T-cell (primary cell): ENCODE measurements around the gene TMPRSS9. TPM values are rescaled to one million over a fixed set of nuclear protein-coding genes. Genes with fewer than 3 reads are reported as not detected.

Experiments
- ATAC-seq, 4 experiments: fragments of 200-7000 bp in 3 of 4; fragments of 150-1000 bp in 1 of 4; cut with Tn5 transposase; replicated peaks in 1 of 4; 1 replicate in 3 of 4; 2 replicates in 1 of 4; pipeline ENCODE4 v1.10.0; 2021; ENCODE audit warnings: moderate library complexity in 3 of 4, mild to moderate bottlenecking in 2 of 4, moderate number of reproducible peaks in 1 of 4
- CTCF ChIA-PET, 2 donors: fragments of 300-600 bp; sonication (Branson Sonifier 250); formaldehyde crosslinking; loops; one replicate each; lab custom pipeline; 2022; ENCODE audit warnings: antibody characterized with exemption in 2 of 2; lab: Charles Lee
- POLR2A ChIA-PET, 2 donors: fragments of 300-600 bp; sonication (Branson Sonifier 250); formaldehyde crosslinking; loops; one replicate each; lab custom pipeline; 2022; ENCODE audit warnings: antibody characterized with exemption in 2 of 2; lab: Charles Lee
- DNase-seq, 35 experiments: peaks; one replicate each; pipeline versions ENCODE4 v3.0.0 to v3.0.0-alpha.2; 2013 to 2023
- H3K27ac ChIP-seq: one replicate; pipeline ENCODE4 v1.5.1; 2013; ENCODE audit warnings: low read length
- H3K27me3 ChIP-seq, 2 experiments: replicated peaks in 1 of 2; 1 replicate in 1 of 2; 2 replicates in 1 of 2; pipeline versions ENCODE4 v1.6.1 to v1.7.0; 2013; ENCODE audit warnings: low read length in 1 of 2, mixed read lengths in 1 of 2; ENCODE audit not compliant: control insufficient read depth in 2 of 2, insufficient read depth in 2 of 2; ENCODE audit errors: extremely low read depth in 1 of 2
- H3K36me3 ChIP-seq, 2 donors: 1 replicate in 1 of 2; 2 replicates in 1 of 2; pipeline versions ENCODE4 v1.6.1 to v1.7.0; 2013; ENCODE audit warnings: low read length in 1 of 2; ENCODE audit not compliant: control insufficient read depth in 2 of 2, insufficient read depth in 1 of 2; ENCODE audit errors: extremely low read depth in 1 of 2
- H3K4me1 ChIP-seq, 2 experiments: 1 replicate in 1 of 2; 2 replicates in 1 of 2; pipeline versions ENCODE4 v1.6.1 to v1.7.0; 2013; ENCODE audit warnings: low read length in 2 of 2, mixed read lengths in 1 of 2; ENCODE audit not compliant: insufficient read depth in 2 of 2, control insufficient read depth in 1 of 2; ENCODE audit errors: extremely low read depth in 1 of 2
- H3K4me3 ChIP-seq, 2 donors: 1 replicate in 1 of 2; 2 replicates in 1 of 2; pipeline versions ENCODE4 v1.5.1 to v1.7.0; 2013; ENCODE audit warnings: mild to moderate bottlenecking in 2 of 2, low read length in 1 of 2, moderate library complexity in 1 of 2; ENCODE audit not compliant: control insufficient read depth in 1 of 2; ENCODE audit errors: extremely low read depth in 1 of 2
- H3K9me3 ChIP-seq: 2 replicates; pipeline ENCODE4 v1.7.0; 2013
- H3K27ac Mint-ChIP-seq, 2 donors: one replicate each; pipeline ENCODE4 v1.8.0; 2020 to 2021; ENCODE audit warnings: mild to moderate bottlenecking in 2 of 2, mixed read lengths in 2 of 2
- H3K27me3 Mint-ChIP-seq, 2 donors: one replicate each; pipeline ENCODE4 v1.8.0; 2021 to 2022; ENCODE audit warnings: mixed read lengths in 2 of 2
- H3K36me3 Mint-ChIP-seq: one replicate; pipeline ENCODE4 v1.8.0; 2021; ENCODE audit warnings: mixed read lengths
- H3K4me1 Mint-ChIP-seq, 3 donors: one replicate each; pipeline ENCODE4 v1.8.0; 2020 to 2022; ENCODE audit warnings: mixed read lengths in 3 of 3, mild to moderate bottlenecking in 1 of 3
- H3K4me3 Mint-ChIP-seq, 3 donors: one replicate each; pipeline ENCODE4 v1.8.0; 2020 to 2022; ENCODE audit warnings: mild to moderate bottlenecking in 3 of 3, mixed read lengths in 3 of 3, moderate library complexity in 3 of 3
- H3K9me3 Mint-ChIP-seq, 3 donors: one replicate each; pipeline ENCODE4 v1.8.0; 2020 to 2022; ENCODE audit warnings: mixed read lengths in 3 of 3
- WGBS: methylation state at CpG from one replicate; pipeline ENCODE4 v1.1.5; 2013; ENCODE audit warnings: missing lambda C conversion rate; ENCODE audit not compliant: insufficient coverage; 5-methylcytosine and 5-hydroxymethylcytosine counted together
- total RNA-seq, 35 experiments: library from RNA in 6 of 35; stranded (reverse) in 6 of 35; fragments of 120-200 nt in 1 of 35; gene quantifications; one replicate each; pipeline versions ENCODE4 v1.2.1 to v1.2.4 and lab custom pipeline; 2013 to 2026

The TMPRSS9 gene
- total RNA-seq, 5 donors from 2014 or later (not counting 1 experiment from before 2014, with no cell fraction given): not detected

DNA sequence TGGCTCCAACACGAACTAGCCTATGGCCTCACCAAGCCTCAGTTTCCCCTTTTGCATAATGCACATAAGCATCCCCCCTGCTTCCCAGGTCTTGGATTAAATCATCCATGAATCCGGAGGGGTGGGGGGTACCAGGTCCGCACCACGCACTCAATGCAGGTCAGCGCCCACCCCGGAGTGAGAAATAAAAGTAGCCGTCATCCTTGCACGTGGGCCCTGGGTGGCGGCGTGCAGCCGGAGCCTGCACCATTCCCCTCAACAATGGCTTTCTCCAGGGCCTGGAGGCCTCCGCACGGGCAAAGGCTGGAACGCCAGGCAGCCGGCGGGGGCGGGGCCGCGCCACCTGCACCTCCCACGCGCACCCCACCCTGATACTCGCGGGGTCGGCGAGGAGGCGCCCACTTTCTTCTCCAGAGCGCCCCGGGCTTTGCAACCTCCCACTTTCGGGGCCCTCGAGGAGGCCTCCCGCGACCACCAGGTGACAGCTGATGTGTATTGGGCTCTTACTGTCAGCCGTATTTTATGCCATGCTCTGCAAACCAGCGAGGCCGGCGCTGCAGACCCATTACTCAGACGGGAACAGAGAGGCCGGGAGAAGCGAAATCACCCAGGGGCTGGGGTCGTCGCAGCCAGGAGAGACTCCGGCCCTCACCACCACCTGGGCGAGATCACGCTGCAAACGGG, 115.1 kb downstream of the TMPRSS9 start:
- Histone ChIP-seq H3K9me3 (no peaks in the 10 kb centered on the region), H3K4me3 (peak overlapping the region; percentile 87 to 100), H3K27me3 (no peaks in the 10 kb centered on the region), H3K4me1 (peaks cover 13 to 47% of the 10 kb centered on the region in 2 experiments), H3K27ac (peak overlapping the region; percentile 61), H3K36me3 (peaks cover 0 to 2% of the 10 kb centered on the region in 2 donors)
- under 1% methylated on average over 40 of the region's 45 CpGs for WGBS
- peak in 33 of 35 experiments; percentile 33 to 70 (median 50) for DNase-seq
- CTCF ChIA-PET: interaction anchor here in 1 of 2 donors (0.5 to 2.2 kb wide), 18 partner anchors 8 to 162 kb away, joined by 3 to 21 read pairs (median 6); partner anchors contain the start of genes LMNB2 and TIMM13
- no peaks in the 10 kb centered on the region for H3K27me3 Mint-ChIP-seq
- peak; percentile 4 to 12 (median 10) for ATAC-seq
- H3K4me3 Mint-ChIP-seq: peak overlapping the region; percentile 95 to 100 (median 99)
- peak overlapping the region; percentile 66 to 85 for H3K27ac Mint-ChIP-seq
- no peaks in the 10 kb centered on the region for H3K9me3 Mint-ChIP-seq
- peaks cover 11 to 33% (median 21%) of the 10 kb centered on the region in 3 donors for H3K4me1 Mint-ChIP-seq
- H3K36me3 Mint-ChIP-seq: peaks cover 15% of the 10 kb centered on the region
- POLR2A ChIA-PET: interaction anchor here (0.5 to 3.4 kb wide), 26 partner anchors 9 to 637 kb away, joined by 3 to 52 read pairs (median 7); partner anchors contain the start of gene TIMM13 (in 1 of the 2)

Other genes starting within 250 kb of the TMPRSS9 start
- gene AP3D1, start 208.7 kb upstream of the TMPRSS9 start, total RNA-seq: 10 to 100 TPM; 78.6 to 91.5 (median 86.7) TPM
- gene DOT1L, start 196.3 kb upstream of the TMPRSS9 start, total RNA-seq: 10 to 100 TPM; 33.4 to 39.3 (median 38.4) TPM
- 10 to 100 TPM; 38.3 to 87.0 (median 80.4) TPM for gene PLEKHJ1, start 123.9 kb upstream of the TMPRSS9 start, total RNA-seq
- 100 to 1,000 TPM; 130 to 172 (median 161) TPM for gene SF3A2, start 123.4 kb upstream of the TMPRSS9 start, total RNA-seq
- gene AMH, start 110.9 kb upstream of the TMPRSS9 start, total RNA-seq: 10 to 100 TPM in 2 of 5 donors, 1 to 10 TPM in 3; 2.1 to 13.5 (median 5.3) TPM
- 1 to 10 TPM in 2 of 5 donors, under 1 TPM in 2, not detected in 1; 0.42 to 1.5 (median 1.0) TPM for gene JSRP1, start 103.8 kb upstream of the TMPRSS9 start, total RNA-seq
- gene PEAK3, start 78.1 kb upstream of the TMPRSS9 start, total RNA-seq: under 1 TPM in 3 of 5 donors, not detected in 2; 0.22 to 0.49 (median 0.30) TPM
- gene LINGO3, start 52.1 kb upstream of the TMPRSS9 start, total RNA-seq: 1 to 10 TPM in 2 of 5 donors, under 1 TPM in 3; 0.23 to 1.7 (median 0.99) TPM
- 100 to 1,000 TPM in 3 of 5 donors, 10 to 100 TPM in 2; 86.7 to 127 (median 107) TPM for gene LSM7, start 31.7 kb upstream of the TMPRSS9 start, total RNA-seq
- gene SPPL2B, start 31.6 kb upstream of the TMPRSS9 start, total RNA-seq: 100 to 1,000 TPM in 4 of 5 donors, 10 to 100 TPM in 1; 96.5 to 173 (median 133) TPM
- gene TIMM13, start 67.3 kb downstream of the TMPRSS9 start, total RNA-seq: 10 to 100 TPM; 22.4 to 50.9 (median 33.7) TPM
- gene LMNB2, start 96.7 kb downstream of the TMPRSS9 start, total RNA-seq: 10 to 100 TPM; 15.7 to 26.7 (median 24.7) TPM
- gene GADD45B, start 115.9 kb downstream of the TMPRSS9 start, total RNA-seq: 100 to 1,000 TPM in 3 of 5 donors, 10 to 100 TPM in 2; 76.5 to 174 (median 102) TPM